DMS53 treated with DMSO at 0.1 percent for 48 hours (cell line): Measurements from ENCODE around the gene SLC5A1.
"Not testable (repeated sequence)": the region's sequence is repeated elsewhere in the genome, so short reads cannot be mapped to it uniquely, and the experiment has no call there.

Experiments used
- DNase-seq: peaks from one replicate; lab custom pipeline; 2025; ENCODE audit not compliant: unreplicated experiment; lab: John Stamatoyannopoulos, UW

Gene SLC5A1

GRCh38 chr22:32142600-32142999, 99.5 kb downstream of the SLC5A1 start:
- no peak for DNase-seq

DNA sequence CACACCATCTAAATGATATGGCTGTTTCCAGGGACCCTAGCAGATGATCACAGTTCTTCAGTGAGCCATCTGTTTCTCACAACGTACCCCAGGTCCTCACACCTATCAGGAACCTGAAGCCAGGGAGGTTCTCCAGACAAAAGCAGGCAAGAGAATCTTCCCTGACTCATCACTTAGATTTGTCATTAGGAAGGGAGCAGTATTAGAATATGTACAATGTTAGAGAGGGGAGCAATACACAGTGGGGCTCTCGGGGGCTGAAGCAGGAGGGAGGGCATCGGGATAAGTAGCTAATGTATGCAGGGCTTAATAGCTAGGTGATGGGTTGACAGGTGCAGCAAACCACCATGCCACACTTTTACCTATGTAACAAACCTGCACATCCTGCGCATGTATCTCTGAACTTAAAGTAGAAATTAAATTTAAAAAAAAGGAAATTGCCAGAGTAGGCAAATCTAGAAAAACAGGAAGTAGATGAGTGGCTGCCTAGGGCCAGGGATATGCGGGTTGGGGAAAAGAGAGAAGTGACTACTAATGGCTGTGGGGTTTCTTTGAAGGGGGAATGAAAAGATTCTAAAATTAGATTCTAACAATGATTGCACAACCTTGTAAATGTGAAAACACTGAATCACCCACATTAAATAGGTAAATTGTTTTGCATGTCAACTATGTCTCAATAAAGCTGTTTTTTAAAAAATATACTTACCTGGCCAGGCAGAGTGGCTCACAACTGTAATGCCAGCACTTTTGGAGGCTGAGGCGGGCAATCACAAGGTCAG, 101.6 kb downstream of the SLC5A1 start:
- no peak for DNase-seq

GRCh38 chr22:32147128-32147527, 104.1 kb downstream of the SLC5A1 start:
- DNase-seq, result not testable (repeated sequence)

- DNase-seq, result not testable (repeated sequence)
Measured at GRCh38 chr22:32148372-32148771, 105.3 kb downstream of the SLC5A1 start.

- not testable (repeated sequence) for DNase-seq
Measured at GRCh38 chr22:32150647-32151046, 107.6 kb downstream of the SLC5A1 start.

GRCh38 chr22:32151641-32152040, 108.6 kb downstream of the SLC5A1 start:
- DNase-seq, result not testable (repeated sequence)

GRCh38 chr22:32154727-32155126, 111.7 kb downstream of the SLC5A1 start:
- not testable (repeated sequence) for DNase-seq

DNA sequence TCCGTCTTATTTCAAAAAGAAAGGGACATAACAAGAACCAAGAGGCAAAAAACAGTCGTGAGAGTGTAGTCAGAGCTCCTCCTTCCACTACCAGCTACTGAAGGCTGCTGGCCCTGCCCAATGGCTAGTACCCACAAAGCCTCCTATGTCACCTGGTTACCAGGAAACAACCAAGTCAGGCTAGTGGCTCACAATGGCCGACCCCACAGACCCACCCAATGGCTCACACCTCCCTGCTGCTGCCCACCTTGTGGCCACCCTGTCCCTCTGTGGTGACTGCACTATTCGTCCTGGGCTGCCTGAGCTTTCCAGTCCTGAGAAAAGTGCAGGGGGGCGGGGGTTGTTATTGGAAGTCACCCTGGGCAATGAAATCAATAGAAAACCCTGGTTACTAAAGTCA, 114.6 kb downstream of the SLC5A1 start:
- DNase-seq, result not testable (repeated sequence)

DNA sequence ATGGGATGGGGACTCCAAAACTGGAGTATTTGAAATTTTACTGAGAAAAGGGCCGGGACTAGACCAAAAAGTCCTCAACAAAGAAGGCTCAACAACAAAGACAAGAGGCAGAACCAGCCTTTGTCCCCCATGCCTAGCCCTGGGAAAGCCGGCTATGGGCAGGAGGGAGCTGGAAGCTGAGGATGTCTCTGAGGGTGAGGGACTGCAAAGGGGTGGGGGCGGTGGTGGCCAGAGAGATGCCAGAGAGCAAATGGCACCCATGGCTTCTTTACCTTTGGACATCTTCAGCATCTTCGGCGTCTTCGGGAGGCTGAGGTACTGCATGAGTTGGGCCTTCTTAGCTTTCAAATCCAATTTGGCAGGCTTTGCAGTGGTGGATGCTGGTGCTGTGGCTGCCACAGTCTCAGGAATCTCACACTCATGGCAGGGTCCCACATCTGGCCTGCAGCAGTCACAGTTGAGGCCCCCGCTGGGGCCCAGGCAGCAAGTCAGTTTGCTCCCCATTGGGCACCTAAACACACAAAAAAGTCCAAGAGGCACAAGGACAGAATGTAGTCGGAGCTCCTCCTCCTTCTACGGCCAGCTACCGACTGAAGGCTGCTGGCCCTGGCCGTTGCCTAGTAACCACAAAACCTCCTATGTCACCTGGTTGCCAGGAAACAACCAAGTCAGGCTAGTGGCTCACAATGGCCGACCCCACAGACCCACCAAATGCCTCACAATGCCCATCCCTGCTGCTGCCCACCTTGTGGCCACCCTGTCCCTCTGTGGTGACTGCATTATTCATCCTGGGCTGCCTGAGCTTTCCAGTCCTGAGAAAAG, 115.9 kb downstream of the SLC5A1 start, which contains the start of gene C22orf42:
TSS of gene C22orf42 (minus strand) at position 592 of the 822 bp plus-strand sequence. CDS start at position 504, 88 bp downstream.
- no peak for DNase-seq

DNA sequence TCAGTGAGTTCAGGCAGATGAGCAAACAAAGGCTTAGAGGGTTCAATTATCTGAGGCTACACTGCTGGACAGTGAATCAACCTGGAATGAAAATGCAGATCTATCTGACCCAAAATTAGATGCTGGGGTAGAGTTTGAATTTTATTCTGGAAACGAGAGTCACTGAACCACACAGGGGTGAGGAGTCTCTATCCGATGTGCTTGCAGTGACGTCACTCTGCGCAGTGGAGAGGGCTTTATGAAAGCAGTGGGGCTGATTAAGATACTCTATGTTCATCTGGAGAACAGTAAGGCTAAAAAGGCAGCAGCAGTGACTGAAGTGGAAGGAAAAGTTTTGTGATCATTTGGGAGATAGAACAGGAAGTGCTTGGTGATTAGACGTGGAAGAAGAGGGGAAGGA, 117.3 kb downstream of the SLC5A1 start:
- DNase-seq, result not testable (repeated sequence)
